ENCODE measurements around the gene TINCR. TPM values are rescaled to one million over a fixed set of nuclear protein-coding genes. Genes with fewer than 3 reads are reported as not detected.

TINCR gene
- total and polyA plus RNA-seq, 2 of the 13 experiments (the other 11 are each of a cell fraction or from before 2014, with no cell fraction given) = 0.17 to 0.33 TPM

- ATAC-seq (peak; percentile 86), DNase-seq (ENCODE audit: low spot score) (peak; percentile 38), FAIRE-seq (no peak)
- in situ Hi-C loops (cut with HindIII; ENCODE audit: extremely low pct_ligation_motif_present, low pct_unique_long_range_greater_than_20kb) = loop anchor here (5.0 kb wide), 1 partner anchor 36 kb away; no protein-coding TSS in a partner anchor
- BruUV-seq (replicated peaks) = no TSS peak
- Histone ChIP-seq H3K27me3 (ENCODE audit: control insufficient read depth in 1 of 2, insufficient read depth in 2 of 2, low read length in 2 of 2) (no peaks in the 10 kb centered on the region), H3K4me2 (ENCODE audit: low read depth, low read length) (peak overlapping the region; percentile 97), H3K4me3 (replicated peaks in 1 of 3; ENCODE audit: insufficient read depth in 1 of 3, low read depth in 2 of 3, low read length in 3 of 3) (peak overlapping the region; percentile 54 to 75 (median 58)), H3K79me2 (ENCODE audit: insufficient read depth, low read length) (no peaks in the 10 kb centered on the region), H3K36me3 (replicated peaks in 1 of 2; ENCODE audit: control insufficient read depth in 1 of 2, insufficient read depth in 2 of 2, low read length in 2 of 2) (no peaks in the 10 kb centered on the region), H3K9me3 (ENCODE audit: low read length) (no peaks in the 10 kb centered on the region), H2AFZ (ENCODE audit: low read length) (no peak overlapping the region), H3K27ac (ENCODE audit: extremely low read length, insufficient read depth, low read length) (peak overlapping the region; percentile 14), H4K20me1 (ENCODE audit: insufficient read depth, low read length) (no peaks in the 10 kb centered on the region), H3K9ac (ENCODE audit: insufficient read depth, low read depth, low read length) (peak overlapping the region; percentile 64), H3K4me1 (ENCODE audit: insufficient read depth, low read length) (peaks cover 30% of the 10 kb centered on the region)
- POLR2A ChIA-PET = no interaction called here
- CTCF ChIA-PET (ENCODE audit: low intra/inter-chr PET ratio, low total read pairs) = interaction anchor here (0.8 to 2.2 kb wide), 2 partner anchors 30 to 32 kb away, joined by 3 to 19 read pairs; no protein-coding TSS in a partner anchor
- intact Hi-C loops (cut with micrococcal nuclease; ENCODE audit: unreplicated experiment) = loop anchor here (2.0 kb wide), 1 partner anchor 31 kb away; no protein-coding TSS in a partner anchor
- 30% methylated on average over 14 of the region's 28 CpGs for WGBS (ENCODE audit: low lambda C conversion rate)
- TF ChIP-seq ZFP36L2 (CRISPR knock-in tag; IDR thresholded peaks at IDR 0.05) (no peak), ZNF547 (CRISPR knock-in tag; IDR thresholded peaks at IDR 0.05) (peak; percentile 41; the same call in 1 of the 2 replicates), ZNF563 (CRISPR knock-in tag; IDR thresholded peaks at IDR 0.05) (peak; percentile 39; the same call in 1 of the 2 replicates), ZNF414 (CRISPR knock-in tag; IDR thresholded peaks at IDR 0.05) (no peak), ZNF841 (CRISPR knock-in tag; IDR thresholded peaks at IDR 0.05; ENCODE audit: borderline replicate concordance) (no peak), AGO1 (IDR thresholded peaks at IDR 0.05; ENCODE audit: low read depth, low read length, poor library complexity, severe bottlenecking) (peak; percentile 59), ZBTB7B (CRISPR knock-in tag; IDR thresholded peaks at IDR 0.05) (peak; percentile 88), ZBTB7A (CRISPR knock-in tag; IDR thresholded peaks at IDR 0.05) (peak; percentile 60; the same call in 1 of the 2 replicates), POLR2AphosphoS2 (IDR thresholded peaks at IDR 0.05; ENCODE audit: low read depth, low read length) (0 out of 2 replicates have a peak, but pooled peaks have one; percentile 66), GABPB1 (CRISPR knock-in tag; IDR thresholded peaks at IDR 0.05) (peak; percentile 49; the same call in 1 of the 2 replicates), FOSL2 (CRISPR knock-in tag; IDR thresholded peaks at IDR 0.05) (no peak), ZNF446 (CRISPR knock-in tag; IDR thresholded peaks at IDR 0.05) (0 out of 2 replicates have a peak, but pooled peaks have one; percentile 53), ZNF484 (CRISPR knock-in tag; IDR thresholded peaks at IDR 0.05; ENCODE audit: borderline replicate concordance, low read depth) (no peak), HOXA9 (CRISPR knock-in tag; IDR thresholded peaks at IDR 0.05; ENCODE audit: borderline replicate concordance) (no peak)
- TF ChIP-seq, protein P1, sequence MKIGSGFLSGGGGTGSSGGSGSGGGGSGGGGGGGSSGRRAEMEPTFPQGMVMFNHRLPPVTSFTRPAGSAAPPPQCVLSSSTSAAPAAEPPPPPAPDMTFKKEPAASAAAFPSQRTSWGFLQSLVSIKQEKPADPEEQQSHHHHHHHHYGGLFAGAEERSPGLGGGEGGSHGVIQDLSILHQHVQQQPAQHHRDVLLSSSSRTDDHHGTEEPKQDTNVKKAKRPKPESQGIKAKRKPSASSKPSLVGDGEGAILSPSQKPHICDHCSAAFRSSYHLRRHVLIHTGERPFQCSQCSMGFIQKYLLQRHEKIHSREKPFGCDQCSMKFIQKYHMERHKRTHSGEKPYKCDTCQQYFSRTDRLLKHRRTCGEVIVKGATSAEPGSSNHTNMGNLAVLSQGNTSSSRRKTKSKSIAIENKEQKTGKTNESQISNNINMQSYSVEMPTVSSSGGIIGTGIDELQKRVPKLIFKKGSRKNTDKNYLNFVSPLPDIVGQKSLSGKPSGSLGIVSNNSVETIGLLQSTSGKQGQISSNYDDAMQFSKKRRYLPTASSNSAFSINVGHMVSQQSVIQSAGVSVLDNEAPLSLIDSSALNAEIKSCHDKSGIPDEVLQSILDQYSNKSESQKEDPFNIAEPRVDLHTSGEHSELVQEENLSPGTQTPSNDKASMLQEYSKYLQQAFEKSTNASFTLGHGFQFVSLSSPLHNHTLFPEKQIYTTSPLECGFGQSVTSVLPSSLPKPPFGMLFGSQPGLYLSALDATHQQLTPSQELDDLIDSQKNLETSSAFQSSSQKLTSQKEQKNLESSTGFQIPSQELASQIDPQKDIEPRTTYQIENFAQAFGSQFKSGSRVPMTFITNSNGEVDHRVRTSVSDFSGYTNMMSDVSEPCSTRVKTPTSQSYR (CRISPR knock-in tag; IDR thresholded peaks at IDR 0.05; ENCODE audit: borderline replicate concordance) = no peak
- TF ChIP-seq, protein P2, sequence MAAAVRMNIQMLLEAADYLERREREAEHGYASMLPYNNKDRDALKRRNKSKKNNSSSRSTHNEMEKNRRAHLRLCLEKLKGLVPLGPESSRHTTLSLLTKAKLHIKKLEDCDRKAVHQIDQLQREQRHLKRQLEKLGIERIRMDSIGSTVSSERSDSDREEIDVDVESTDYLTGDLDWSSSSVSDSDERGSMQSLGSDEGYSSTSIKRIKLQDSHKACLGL (CRISPR knock-in tag; IDR thresholded peaks at IDR 0.05) = peak; percentile 34; the same call in 1 of the 2 replicates
- TF ChIP-seq, protein P3, sequence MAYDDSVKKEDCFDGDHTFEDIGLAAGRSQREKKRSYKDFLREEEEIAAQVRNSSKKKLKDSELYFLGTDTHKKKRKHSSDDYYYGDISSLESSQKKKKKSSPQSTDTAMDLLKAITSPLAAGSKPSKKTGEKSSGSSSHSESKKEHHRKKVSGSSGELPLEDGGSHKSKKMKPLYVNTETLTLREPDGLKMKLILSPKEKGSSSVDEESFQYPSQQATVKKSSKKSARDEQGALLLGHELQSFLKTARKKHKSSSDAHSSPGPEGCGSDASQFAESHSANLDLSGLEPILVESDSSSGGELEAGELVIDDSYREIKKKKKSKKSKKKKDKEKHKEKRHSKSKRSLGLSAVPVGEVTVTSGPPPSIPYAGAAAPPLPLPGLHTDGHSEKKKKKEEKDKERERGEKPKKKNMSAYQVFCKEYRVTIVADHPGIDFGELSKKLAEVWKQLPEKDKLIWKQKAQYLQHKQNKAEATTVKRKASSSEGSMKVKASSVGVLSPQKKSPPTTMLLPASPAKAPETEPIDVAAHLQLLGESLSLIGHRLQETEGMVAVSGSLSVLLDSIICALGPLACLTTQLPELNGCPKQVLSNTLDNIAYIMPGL (CRISPR knock-in tag; IDR thresholded peaks at IDR 0.05; ENCODE audit: borderline replicate concordance in 1 of 2, low read depth in 1 of 2) = peak; percentile 66 to 85; a peak in 3 of 4 replicates
Measured at GRCh38 chr19:5578097-5578846, 10.5 kb upstream of the TINCR start.

Data from HepG2 (cell line).